ENCODE data around the gene EFEMP2. TPM values are rescaled to one million over a fixed set of nuclear protein-coding genes. Genes with fewer than 3 reads are reported as not detected.
"Not testable (repeated sequence)": the region's sequence is repeated elsewhere in the genome, so short reads cannot be mapped to it uniquely, and the experiment has no call there.

EFEMP2 gene
- total and polyA plus RNA-seq, 2 donors from 2014 or later = 60.0 to 64.2 TPM

- Histone ChIP-seq H3K9ac (ENCODE audit: low read length in 3 of 3) (no peak overlapping the region), H3K27ac (ENCODE audit: low read depth in 2 of 2, low read length in 2 of 2) (no peak overlapping the region), H3K36me3 (ENCODE audit: control insufficient read depth in 2 of 3, insufficient read depth in 3 of 3, low read length in 3 of 3) (peaks cover 5 to 17% (median 12%) of the 10 kb centered on the region in 3 donors), H3K27me3 (ENCODE audit: control insufficient read depth, insufficient read depth, low read length) (no peaks in the 10 kb centered on the region), H3K4me3 (ENCODE audit: low read length in 3 of 3) (no peak overlapping the region), H3K9me3 (ENCODE audit: control insufficient read depth in 2 of 3, insufficient read depth in 1 of 3, low read length in 3 of 3) (peaks cover 0 to 6% (median 0%) of the 10 kb centered on the region in 3 donors), H3K4me1 (ENCODE audit: control insufficient read depth in 2 of 3, insufficient read depth in 2 of 3, low read depth in 1 of 3, low read length in 3 of 3) (peaks cover 0 to 2% (median 0%) of the 10 kb centered on the region in 3 donors)
- FAIRE-seq (no peak), DNase-seq (peak in 1 of 5 donors; percentile 7)
- no peak for TF ChIP-seq CTCF (IDR thresholded peaks at IDR 0.05; ENCODE audit: borderline replicate concordance, extremely low read depth, insufficient read depth)
- intact Hi-C loops (cut with DNase I) = no loop called here
Observed at GRCh38 chr11:65849771-65850216, 22.8 kb downstream of the EFEMP2 start.

DNA sequence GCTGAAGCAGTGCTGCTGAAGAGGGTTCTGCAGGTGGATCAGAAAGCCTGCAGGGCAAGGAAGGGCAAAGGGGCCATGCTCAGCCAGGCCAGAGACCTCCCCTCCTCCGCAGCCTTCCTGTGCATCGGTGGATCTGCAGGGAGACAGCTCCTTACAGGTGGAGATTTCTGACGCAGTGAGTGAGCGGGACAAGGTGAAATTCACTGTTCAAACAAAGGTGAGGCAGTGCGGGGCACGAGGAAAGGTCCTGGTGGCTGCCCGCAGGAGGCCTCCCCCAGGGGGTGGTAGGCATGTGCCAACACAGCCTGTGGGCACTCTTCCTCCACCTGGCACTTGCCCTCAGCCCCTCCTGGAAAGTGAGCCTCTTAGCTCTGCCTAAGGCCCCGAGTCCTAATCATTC lies 23.2 kb downstream of the EFEMP2 start:
- TF ChIP-seq CTCF (IDR thresholded peaks at IDR 0.05; ENCODE audit: borderline replicate concordance, extremely low read depth, insufficient read depth) = no peak
- Histone ChIP-seq H3K27me3 (ENCODE audit: control insufficient read depth, insufficient read depth, low read length) (no peaks in the 10 kb centered on the region), H3K9me3 (ENCODE audit: control insufficient read depth in 2 of 3, insufficient read depth in 1 of 3, low read length in 3 of 3) (peaks cover 0 to 6% (median 0%) of the 10 kb centered on the region in 3 donors), H3K36me3 (ENCODE audit: control insufficient read depth in 2 of 3, insufficient read depth in 3 of 3, low read length in 3 of 3) (peaks cover 2 to 16% (median 8%) of the 10 kb centered on the region in 3 donors), H3K9ac (ENCODE audit: low read length in 3 of 3) (no peak overlapping the region), H3K4me1 (ENCODE audit: control insufficient read depth in 2 of 3, insufficient read depth in 2 of 3, low read depth in 1 of 3, low read length in 3 of 3) (peaks cover 0 to 2% (median 0%) of the 10 kb centered on the region in 3 donors), H3K27ac (ENCODE audit: low read depth in 2 of 2, low read length in 2 of 2) (no peak overlapping the region), H3K4me3 (ENCODE audit: low read length in 3 of 3) (no peak overlapping the region)
- FAIRE-seq (no peak), DNase-seq (peak in 1 of 5 donors; percentile 7)
- intact Hi-C loops (cut with DNase I) = no loop called here

- H3K27ac ChIP-seq (ENCODE audit: low read depth in 2 of 2, low read length in 2 of 2); H3K27me3 ChIP-seq (ENCODE audit: control insufficient read depth, insufficient read depth, low read length); H3K9ac ChIP-seq (ENCODE audit: low read length in 3 of 3); H3K4me1 ChIP-seq (ENCODE audit: control insufficient read depth in 2 of 3, insufficient read depth in 2 of 3, low read depth in 1 of 3, low read length in 3 of 3); H3K4me3 ChIP-seq (ENCODE audit: low read length in 3 of 3); DNase-seq; H3K9me3 ChIP-seq (ENCODE audit: control insufficient read depth in 2 of 3, insufficient read depth in 1 of 3, low read length in 3 of 3); intact Hi-C loops (cut with DNase I); FAIRE-seq: not testable (repeated sequence)
- peaks cover 0 to 10% (median under 1%) of the 10 kb centered on the region in 3 donors for H3K36me3 ChIP-seq (ENCODE audit: control insufficient read depth in 2 of 3, insufficient read depth in 3 of 3, low read length in 3 of 3)
Observed at GRCh38 chr11:65848693-65849092, 23.9 kb downstream of the EFEMP2 start.

DNA sequence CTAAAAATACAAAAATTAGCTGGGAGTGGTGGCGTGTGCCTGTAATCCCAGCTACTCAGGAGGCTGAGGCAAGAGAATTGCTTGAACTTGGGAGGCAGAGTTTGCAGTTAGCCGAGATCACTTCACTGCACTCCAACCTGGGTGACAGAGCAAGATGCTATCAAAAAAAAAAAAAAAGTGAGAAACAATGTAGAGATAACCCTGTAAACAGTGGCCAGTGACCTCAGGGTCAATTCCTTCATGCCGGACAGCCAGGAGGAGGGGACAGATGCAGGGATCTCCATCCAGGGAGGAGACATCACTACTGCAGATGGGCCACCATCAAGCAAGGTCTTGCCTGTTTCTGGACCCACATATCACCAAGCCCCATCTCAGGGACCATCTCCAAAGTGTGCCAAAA lies 24.9 kb downstream of the EFEMP2 start:
- Histone ChIP-seq H3K27me3 (ENCODE audit: control insufficient read depth, insufficient read depth, low read length) (no peaks in the 10 kb centered on the region), H3K36me3 (ENCODE audit: control insufficient read depth in 2 of 3, insufficient read depth in 3 of 3, low read length in 3 of 3) (peaks cover 0 to 5% (median 0%) of the 10 kb centered on the region in 3 donors), H3K9ac (ENCODE audit: low read length in 3 of 3) (no peak overlapping the region), H3K27ac (ENCODE audit: low read depth in 2 of 2, low read length in 2 of 2) (no peak overlapping the region), H3K4me3 (ENCODE audit: low read length in 3 of 3) (no peak overlapping the region), H3K9me3 (ENCODE audit: control insufficient read depth in 2 of 3, insufficient read depth in 1 of 3, low read length in 3 of 3) (peaks cover 0 to 6% (median 0%) of the 10 kb centered on the region in 3 donors), H3K4me1 (ENCODE audit: control insufficient read depth in 2 of 3, insufficient read depth in 2 of 3, low read depth in 1 of 3, low read length in 3 of 3) (no peaks in the 10 kb centered on the region)
- no peak for DNase-seq
- no peak for TF ChIP-seq CTCF (IDR thresholded peaks at IDR 0.05; ENCODE audit: borderline replicate concordance, extremely low read depth, insufficient read depth)
- intact Hi-C loops (cut with DNase I) = no loop called here
- no peak for FAIRE-seq
